Hepatocyte (in vitro differentiated cells): ENCODE measurements around the gene DRAP1.

Source experiments
- EZH2 ChIP-seq: fragments of 200-600 bp; sonication (generic); IDR thresholded peaks from 2 replicates; pipeline ENCODE4 v1.6.1; 2016; ENCODE audit warnings: antibody characterized with exemption, mild to moderate bottlenecking, borderline replicate concordance
- EZH2phosphoT487 ChIP-seq: fragments of 200-600 bp; sonication (generic); IDR thresholded peaks from one replicate; pipeline ENCODE4 v1.6.1; 2018; ENCODE audit warnings: antibody characterized with exemption, mild to moderate bottlenecking, low read depth, moderate library complexity; ENCODE audit not compliant: unreplicated experiment, severe bottlenecking
- TF ChIP-seq, protein P1 (sequence below): fragments of 200-600 bp; sonication (generic); IDR thresholded peaks from 2 replicates; pipeline ENCODE4 v1.5.1; 2016; ENCODE audit warnings: antibody characterized with exemption, mild to moderate bottlenecking; ENCODE audit not compliant: poor library complexity

DNA sequence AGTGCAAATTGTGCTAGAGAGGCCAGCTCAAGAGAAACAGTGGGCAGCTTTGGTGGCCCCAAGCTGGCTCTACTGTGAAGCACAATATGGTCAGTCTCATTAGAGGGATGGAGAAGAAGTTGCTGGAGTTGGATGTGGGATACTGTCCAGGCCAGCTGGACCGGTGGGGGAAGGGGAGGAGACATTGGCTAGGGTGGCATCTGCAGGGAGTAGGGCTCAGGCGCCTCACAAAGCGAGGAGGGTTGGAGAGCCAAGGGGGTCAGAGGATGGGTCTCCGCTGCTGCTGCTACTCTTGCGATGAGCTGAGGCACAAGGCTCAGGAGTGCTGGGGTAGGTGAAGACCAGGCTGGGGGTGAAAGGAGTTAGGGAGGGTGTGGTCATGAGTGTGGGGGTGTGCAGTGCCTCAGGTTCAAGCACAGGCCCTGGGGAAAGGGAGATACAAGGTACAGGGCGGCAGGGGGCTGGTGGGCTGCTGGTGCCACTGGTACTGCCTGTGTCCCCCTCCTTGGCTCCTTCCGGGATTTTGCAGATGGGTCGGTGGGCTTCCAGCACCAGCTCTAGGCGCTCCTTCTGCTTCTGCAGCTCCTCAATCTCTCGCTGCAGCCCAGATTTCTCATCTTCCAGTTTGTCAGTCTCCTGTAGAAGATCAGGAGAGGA lies 26.4 kb upstream of the DRAP1 start:
- TF ChIP-seq, protein P1, sequence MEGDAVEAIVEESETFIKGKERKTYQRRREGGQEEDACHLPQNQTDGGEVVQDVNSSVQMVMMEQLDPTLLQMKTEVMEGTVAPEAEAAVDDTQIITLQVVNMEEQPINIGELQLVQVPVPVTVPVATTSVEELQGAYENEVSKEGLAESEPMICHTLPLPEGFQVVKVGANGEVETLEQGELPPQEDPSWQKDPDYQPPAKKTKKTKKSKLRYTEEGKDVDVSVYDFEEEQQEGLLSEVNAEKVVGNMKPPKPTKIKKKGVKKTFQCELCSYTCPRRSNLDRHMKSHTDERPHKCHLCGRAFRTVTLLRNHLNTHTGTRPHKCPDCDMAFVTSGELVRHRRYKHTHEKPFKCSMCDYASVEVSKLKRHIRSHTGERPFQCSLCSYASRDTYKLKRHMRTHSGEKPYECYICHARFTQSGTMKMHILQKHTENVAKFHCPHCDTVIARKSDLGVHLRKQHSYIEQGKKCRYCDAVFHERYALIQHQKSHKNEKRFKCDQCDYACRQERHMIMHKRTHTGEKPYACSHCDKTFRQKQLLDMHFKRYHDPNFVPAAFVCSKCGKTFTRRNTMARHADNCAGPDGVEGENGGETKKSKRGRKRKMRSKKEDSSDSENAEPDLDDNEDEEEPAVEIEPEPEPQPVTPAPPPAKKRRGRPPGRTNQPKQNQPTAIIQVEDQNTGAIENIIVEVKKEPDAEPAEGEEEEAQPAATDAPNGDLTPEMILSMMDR: no peak
- TF ChIP-seq EZH2phosphoT487: no peak
- no peak for TF ChIP-seq EZH2
